Measurements from ENCODE around the gene CCDC185.

The CCDC185 gene

GRCh38 chr1:223443397-223443796 lies 50.2 kb downstream of the CCDC185 start:
- DNase-seq, result no peak

- no peak for DNase-seq
Measured at GRCh38 chr1:223444411-223444810, 51.2 kb downstream of the CCDC185 start.
